ENCODE results near the gene CREBBP.

GRCh38 chr16:3825103-3825502, 55.4 kb downstream of the CREBBP start:
- TF ChIP-seq POLR2AphosphoS5 (IDR thresholded peaks at IDR 0.05; ENCODE audit: borderline replicate concordance, low read depth, low read length) (no peak), EZH2 (IDR thresholded peaks at IDR 0.05) (no peak), FOXP2 (optimal IDR thresholded peaks at IDR 0.05; ENCODE audit: control extremely low read depth, extremely low read length, insufficient read depth) (no peak)

Data from SK-N-MC (cell line).